Astrocyte of the spinal cord (primary cell): ENCODE results near the gene FAM118B.

ENCODE experiments used
- DNase-seq: peaks from one replicate; pipeline ENCODE4 v3.0.0; 2011; ENCODE audit warnings: low read depth, low spot score
- H3K4me3 ChIP-seq: 2 replicates; pipeline ENCODE4 v1.5.1; 2011; ENCODE audit warnings: low read depth, mild to moderate bottlenecking, low read length, moderate library complexity
- in situ Hi-C: cut with HindIII; loops from 2 replicates; pipeline ENCODE4 v1.10.0; 2017; ENCODE audit warnings: low sequenced_read_pairs
- TF ChIP-seq, protein P1 (sequence below): IDR thresholded peaks from 2 replicates; pipeline ENCODE4 v1.5.1; 2012; ENCODE audit warnings: low read depth, mild to moderate bottlenecking, low read length, inconsistent platforms

The FAM118B gene

GRCh38 chr11:126175393-126175792 lies 36.2 kb upstream of the FAM118B start:
- in situ Hi-C loops, result loop anchor here (25.0 kb wide), 1 partner anchor 238 kb away; the partner anchor contains the start of gene VSIG10L2
- DNase-seq, result no peak
- TF ChIP-seq, protein P1, sequence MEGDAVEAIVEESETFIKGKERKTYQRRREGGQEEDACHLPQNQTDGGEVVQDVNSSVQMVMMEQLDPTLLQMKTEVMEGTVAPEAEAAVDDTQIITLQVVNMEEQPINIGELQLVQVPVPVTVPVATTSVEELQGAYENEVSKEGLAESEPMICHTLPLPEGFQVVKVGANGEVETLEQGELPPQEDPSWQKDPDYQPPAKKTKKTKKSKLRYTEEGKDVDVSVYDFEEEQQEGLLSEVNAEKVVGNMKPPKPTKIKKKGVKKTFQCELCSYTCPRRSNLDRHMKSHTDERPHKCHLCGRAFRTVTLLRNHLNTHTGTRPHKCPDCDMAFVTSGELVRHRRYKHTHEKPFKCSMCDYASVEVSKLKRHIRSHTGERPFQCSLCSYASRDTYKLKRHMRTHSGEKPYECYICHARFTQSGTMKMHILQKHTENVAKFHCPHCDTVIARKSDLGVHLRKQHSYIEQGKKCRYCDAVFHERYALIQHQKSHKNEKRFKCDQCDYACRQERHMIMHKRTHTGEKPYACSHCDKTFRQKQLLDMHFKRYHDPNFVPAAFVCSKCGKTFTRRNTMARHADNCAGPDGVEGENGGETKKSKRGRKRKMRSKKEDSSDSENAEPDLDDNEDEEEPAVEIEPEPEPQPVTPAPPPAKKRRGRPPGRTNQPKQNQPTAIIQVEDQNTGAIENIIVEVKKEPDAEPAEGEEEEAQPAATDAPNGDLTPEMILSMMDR, result no peak
- no peak overlapping the region for H3K4me3 ChIP-seq

- TF ChIP-seq, protein P1, result no peak
- no peak for DNase-seq
- no peak overlapping the region for H3K4me3 ChIP-seq
- in situ Hi-C loops, result loop anchor here (25.0 kb wide), 1 partner anchor 240 kb away; the partner anchor contains the start of gene VSIG10L2
Measured at GRCh38 chr11:126176853-126177470, 34.6 kb upstream of the FAM118B start.

DNA sequence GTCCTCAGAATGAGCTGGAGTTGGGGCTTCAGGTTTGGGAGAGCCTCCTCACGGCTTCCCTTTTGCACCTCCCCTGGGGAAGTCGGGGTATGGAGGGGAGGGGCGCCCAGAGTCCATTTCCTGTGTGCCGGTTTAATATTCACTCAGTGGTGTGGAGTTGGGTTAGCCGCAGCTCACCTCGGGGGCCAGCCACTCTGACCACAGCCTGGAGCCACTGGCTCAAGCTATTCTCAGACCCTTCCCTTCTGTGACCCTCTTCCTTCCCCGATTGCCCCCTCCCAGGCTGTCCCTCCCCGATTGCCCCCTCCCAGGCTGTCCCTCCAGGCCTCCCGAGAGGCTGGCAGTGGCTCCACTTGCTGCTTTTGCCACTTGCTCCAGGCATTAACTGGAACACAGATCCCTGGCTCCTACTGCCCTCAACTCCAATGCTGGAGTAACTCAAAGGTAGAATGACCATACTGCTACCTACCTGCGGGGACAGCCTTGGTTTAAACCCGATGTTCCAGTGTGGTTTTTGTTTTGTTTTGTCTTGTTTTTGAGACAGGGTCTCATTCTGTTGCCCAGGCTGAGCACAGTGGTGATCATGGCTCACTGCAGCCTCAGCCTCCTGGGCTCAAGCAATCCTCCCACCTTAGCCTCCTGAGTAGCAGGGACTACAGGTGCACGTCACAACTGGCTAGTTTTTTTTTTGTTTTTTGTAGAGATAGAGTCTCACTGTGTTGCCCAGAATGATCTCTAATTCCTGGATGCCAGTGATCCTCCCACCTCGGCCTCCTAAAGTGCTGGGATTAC lies 29.4 kb upstream of the FAM118B start:
- no peak overlapping the region for H3K4me3 ChIP-seq
- TF ChIP-seq, protein P1, result no peak
- in situ Hi-C loops, result loop anchor here (25.0 kb wide), 1 partner anchor 245 kb away; the partner anchor contains the start of gene VSIG10L2
- DNase-seq, result no peak

GRCh38 chr11:126182787-126183445 lies 28.7 kb upstream of the FAM118B start:
- no peak for DNase-seq
- TF ChIP-seq, protein P1, result no peak
- in situ Hi-C loops, result loop anchor here (25.0 kb wide), 1 partner anchor 246 kb away; the partner anchor contains the start of gene VSIG10L2
- no peak overlapping the region for H3K4me3 ChIP-seq

GRCh38 chr11:126185259-126186024 lies 26.1 kb upstream of the FAM118B start:
- H3K4me3 ChIP-seq, result no peak overlapping the region
- TF ChIP-seq, protein P1, result no peak
- DNase-seq, result no peak
- in situ Hi-C loops, result loop anchor here (25.0 kb wide), 1 partner anchor 248 kb away; the partner anchor contains the start of gene VSIG10L2
